Adipose tissue (tissue), 3 donors: ENCODE results near the gene PRXL2B. TPM values are rescaled to one million over a fixed set of nuclear protein-coding genes. Genes with fewer than 3 reads are reported as not detected.

ENCODE experiments used
- H3K27ac ChIP-seq: one replicate; pipeline ENCODE4 v1.5.1; 2013; ENCODE audit warnings: low read depth, low read length
- WGBS, 3 donors: extraction: QIAGEN DNeasy Blood & Tissue Kit; methylation state at CpG; one replicate each; pipeline ENCODE4 v1.1.7; 2013; 5-methylcytosine and 5-hydroxymethylcytosine counted together
- polyA plus RNA-seq, 3 donors: library from polyadenylated mRNA; stranded (reverse); fragments of 200-250 nt; gene quantifications; one replicate each; pipeline ENCODE4 v1.2.3, GENCODE V29; 2013
- donor health status: healthy with polysubstance abuse.
- donor health status: Bipolar disorder and iron deficiency.
- donor health status: healthy.

PRXL2B gene
- polyA plus RNA-seq = 1 to 10 TPM; 6.5 to 9.8 (median 8.5) TPM

GRCh38 chr1:2586154-2587070 is at the start of gene PRXL2B:
PRXL2B (plus strand) TSS chr1:2586777; CDS start chr1:2586886, 109 bp downstream.
- peak within 1 kb of the TSS; percentile 86 for H3K27ac ChIP-seq
- WGBS, 3 donors = 0 to 2% (median 1%) methylated on average over 88 to 107 of the region's 107 CpGs

GRCh38 chr1:2537784-2538115 is 48.8 kb upstream of the PRXL2B start:
- WGBS, 3 donors = 68 to 85% (median 78%) methylated on average over 9 of the region's 9 CpGs

GRCh38 chr1:2538376-2538775 is 48.2 kb upstream of the PRXL2B start:
- no peak overlapping the region for H3K27ac ChIP-seq
- 89 to 92% (median 91%) methylated on average over 4 of the region's 4 CpGs for WGBS, 3 donors

More at GRCh38 chr1:2537784-2538115, 48.8 kb upstream of the PRXL2B start:
- no peak overlapping the region for H3K27ac ChIP-seq

GRCh38 chr1:2538872-2539271 is 47.7 kb upstream of the PRXL2B start:
- 89 to 97% (median 91%) methylated on average over 8 of the region's 8 CpGs for WGBS, 3 donors

GRCh38 chr1:2539312-2539907 is 47.2 kb upstream of the PRXL2B start:
- no peak overlapping the region for H3K27ac ChIP-seq
- 74 to 79% (median 75%) methylated on average over 11 to 12 of the region's 12 CpGs for WGBS, 3 donors

More at GRCh38 chr1:2538872-2539271, 47.7 kb upstream of the PRXL2B start:
- no peak overlapping the region for H3K27ac ChIP-seq

GRCh38 chr1:2540816-2541492 is 45.6 kb upstream of the PRXL2B start:
- H3K27ac ChIP-seq = no peak overlapping the region

GRCh38 chr1:2541619-2542245 is 44.8 kb upstream of the PRXL2B start:
- no peak overlapping the region for H3K27ac ChIP-seq
- 69 to 77% (median 77%) methylated on average over 25 of the region's 25 CpGs for WGBS, 3 donors

More at GRCh38 chr1:2540816-2541492, 45.6 kb upstream of the PRXL2B start:
- WGBS, 3 donors = 10 to 17% (median 12%) methylated on average over 33 to 39 of the region's 39 CpGs

- no peak overlapping the region for H3K27ac ChIP-seq
- WGBS, 3 donors = 83 to 88% (median 83%) methylated on average over 11 of the region's 11 CpGs
Observed at GRCh38 chr1:2542246-2542915, 44.2 kb upstream of the PRXL2B start.

- H3K27ac ChIP-seq = no peak overlapping the region
- WGBS, 3 donors = 39 to 54% (median 41%) methylated on average over 25 to 26 of the region's 26 CpGs
Observed at GRCh38 chr1:2543543-2544092, 43.0 kb upstream of the PRXL2B start.

- no peak overlapping the region for H3K27ac ChIP-seq
- WGBS, 3 donors = 52 to 64% (median 53%) methylated on average over 23 to 26 of the region's 26 CpGs
Observed at GRCh38 chr1:2544093-2544874, 42.3 kb upstream of the PRXL2B start.

GRCh38 chr1:2544875-2545640 is 41.5 kb upstream of the PRXL2B start:
- 52 to 68% (median 65%) methylated on average over 19 of the region's 19 CpGs for WGBS, 3 donors
- H3K27ac ChIP-seq = no peak overlapping the region

- H3K27ac ChIP-seq = no peak overlapping the region
- 4% methylated on average over 24 to 43 of the region's 43 CpGs for WGBS, 3 donors
Observed at GRCh38 chr1:2545754-2546514, 40.6 kb upstream of the PRXL2B start.

GRCh38 chr1:2546515-2547209 is 39.9 kb upstream of the PRXL2B start:
- WGBS, 3 donors = 1 to 4% (median 1%) methylated on average over 45 to 52 of the region's 52 CpGs

GRCh38 chr1:2547210-2548067 is 39.1 kb upstream of the PRXL2B start:
- WGBS, 3 donors = 10 to 30% (median 11%) methylated on average over 27 of the region's 27 CpGs
- peak overlapping the region; percentile 70 for H3K27ac ChIP-seq

More at GRCh38 chr1:2546515-2547209, 39.9 kb upstream of the PRXL2B start:
- peak overlapping the region; percentile 8 for H3K27ac ChIP-seq
